Stimulated activated CD4-positive, alpha-beta T cell treated with anti-CD3 and anti-CD28 coated beads, Interleukin-1b, Interleukin-23, amount 100 ng/mL, for 4 hours (primary cell): Measurements from ENCODE around the gene SLC45A3.

ENCODE experiments used
- DNase-seq, 2 donors: peaks; one replicate each; pipeline ENCODE4 v3.0.0-alpha.2; 2020; ENCODE audit warnings: low read depth in 2 of 2

Gene SLC45A3

GRCh38 chr1:205700865-205701401, 20.6 kb upstream of the SLC45A3 start:
- no peak for DNase-seq

GRCh38 chr1:205699416-205699815, 19.1 kb upstream of the SLC45A3 start:
- DNase-seq = no peak

- DNase-seq = no peak
Observed at GRCh38 chr1:205698921-205699320, 18.6 kb upstream of the SLC45A3 start.

- no peak for DNase-seq
Observed at GRCh38 chr1:205693421-205693991, 13.2 kb upstream of the SLC45A3 start.

- no peak for DNase-seq
Observed at GRCh38 chr1:205692423-205692822, 12.1 kb upstream of the SLC45A3 start.

- DNase-seq = no peak
Observed at GRCh38 chr1:205690122-205690756, 9.9 kb upstream of the SLC45A3 start.

- DNase-seq = no peak
Observed at GRCh38 chr1:205689479-205689878, 9.2 kb upstream of the SLC45A3 start.

- DNase-seq = no peak
Observed at GRCh38 chr1:205688171-205689080, 8.1 kb upstream of the SLC45A3 start.

- DNase-seq = no peak
Observed at GRCh38 chr1:205687242-205687641, 6.9 kb upstream of the SLC45A3 start.

GRCh38 chr1:205681364-205681763, 1.1 kb upstream of the SLC45A3 start:
- DNase-seq = no peak

- no peak for DNase-seq
Observed at GRCh38 chr1:205678286-205679111, 1.8 kb downstream of the SLC45A3 start.

GRCh38 chr1:205677167-205677566, 3.1 kb downstream of the SLC45A3 start:
- no peak for DNase-seq

- DNase-seq = no peak
Observed at GRCh38 chr1:205676597-205676996, 3.7 kb downstream of the SLC45A3 start.

- no peak for DNase-seq
Observed at GRCh38 chr1:205676002-205676401, 4.3 kb downstream of the SLC45A3 start.

GRCh38 chr1:205675247-205675646, 5.1 kb downstream of the SLC45A3 start:
- no peak for DNase-seq

GRCh38 chr1:205672970-205673369, 7.3 kb downstream of the SLC45A3 start:
- no peak for DNase-seq

- DNase-seq = no peak
Observed at GRCh38 chr1:205672395-205672889, 7.9 kb downstream of the SLC45A3 start.

- DNase-seq = no peak
Observed at GRCh38 chr1:205670611-205671430, 9.5 kb downstream of the SLC45A3 start.

- no peak for DNase-seq
Observed at GRCh38 chr1:205670150-205670446, 10.2 kb downstream of the SLC45A3 start.

GRCh38 chr1:205669341-205670149, 10.8 kb downstream of the SLC45A3 start:
- no peak for DNase-seq
